Astrocyte (in vitro differentiated cells and primary cell): ENCODE data around the gene PLCG2. TPM values are rescaled to one million over a fixed set of nuclear protein-coding genes. Genes with fewer than 3 reads are reported as not detected.

Source experiments
- DNase-seq: peaks from one replicate; pipeline ENCODE4 v3.0.0-alpha.2; 2010; ENCODE audit warnings: low read depth
- FAIRE-seq: peaks from 2 replicates; lab custom pipeline; 2011; peaks lifted over from hg19 to GRCh38; lab: Jason Lieb, UNC
- H2AFZ ChIP-seq: 2 replicates; pipeline ENCODE4 v1.6.0; 2012; ENCODE audit warnings: low read depth, low read length, inconsistent platforms
- H3K27ac ChIP-seq: 2 replicates; pipeline ENCODE4 v1.5.1; 2011; ENCODE audit warnings: low read depth, low read length, inconsistent platforms
- H3K27me3 ChIP-seq: 2 replicates; pipeline ENCODE4 v1.6.0; 2011; ENCODE audit warnings: low read length, inconsistent platforms; ENCODE audit not compliant: insufficient read depth
- H3K36me3 ChIP-seq: 2 replicates; pipeline ENCODE4 v1.5.1; 2011; ENCODE audit warnings: low read length, inconsistent platforms; ENCODE audit not compliant: insufficient read depth
- H3K4me1 ChIP-seq: 2 replicates; pipeline ENCODE4 v1.5.1; 2011; ENCODE audit warnings: low read length, inconsistent platforms; ENCODE audit not compliant: insufficient read depth
- H3K4me2 ChIP-seq: 2 replicates; pipeline ENCODE4 v1.6.0; 2012; ENCODE audit warnings: low read length, inconsistent platforms
- H3K4me3 ChIP-seq: 2 replicates; pipeline ENCODE4 v1.5.1; 2011; ENCODE audit warnings: low read depth, mild to moderate bottlenecking, low read length, inconsistent platforms; ENCODE audit not compliant: insufficient read depth
- H3K79me2 ChIP-seq: 2 replicates; pipeline ENCODE4 v1.6.0; 2012; ENCODE audit warnings: mild to moderate bottlenecking, low read length, inconsistent platforms; ENCODE audit not compliant: insufficient read depth
- H3K9ac ChIP-seq: 2 replicates; pipeline ENCODE4 v1.6.0; 2012; ENCODE audit warnings: mild to moderate bottlenecking, low read length, inconsistent platforms
- H3K9me3 ChIP-seq: 2 replicates; pipeline ENCODE4 v1.5.1; 2012; ENCODE audit warnings: low read depth, mild to moderate bottlenecking, low read length, inconsistent platforms; ENCODE audit not compliant: insufficient read depth
- H4K20me1 ChIP-seq: 2 replicates; pipeline ENCODE4 v1.6.0; 2012; ENCODE audit warnings: low read length, inconsistent platforms; ENCODE audit not compliant: insufficient read depth
- H3K27ac Mint-ChIP-seq: one replicate; pipeline ENCODE4 v1.8.0; 2021; ENCODE audit warnings: mild to moderate bottlenecking, mixed read lengths; ENCODE audit not compliant: unreplicated experiment
- H3K27me3 Mint-ChIP-seq: one replicate; pipeline ENCODE4 v1.8.0; 2021; ENCODE audit warnings: low read depth, mixed read lengths; ENCODE audit not compliant: unreplicated experiment
- H3K36me3 Mint-ChIP-seq: one replicate; pipeline ENCODE4 v1.8.0; 2021; ENCODE audit warnings: low read depth, mixed read lengths; ENCODE audit not compliant: unreplicated experiment
- H3K4me1 Mint-ChIP-seq: one replicate; pipeline ENCODE4 v1.8.0; 2021; ENCODE audit warnings: low read depth, mixed read lengths; ENCODE audit not compliant: unreplicated experiment
- H3K4me3 Mint-ChIP-seq: one replicate; pipeline ENCODE4 v1.8.0; 2021; ENCODE audit warnings: mild to moderate bottlenecking, moderate library complexity, mixed read lengths; ENCODE audit not compliant: unreplicated experiment
- H3K9me3 Mint-ChIP-seq: one replicate; pipeline ENCODE4 v1.8.0; 2021; ENCODE audit warnings: mild to moderate bottlenecking, mixed read lengths; ENCODE audit not compliant: unreplicated experiment
- EZH2 ChIP-seq: IDR thresholded peaks from 2 replicates; pipeline ENCODE4 v1.6.1; 2012; ENCODE audit warnings: mild to moderate bottlenecking, low read length, inconsistent platforms; ENCODE audit not compliant: insufficient read depth
- total RNA-seq: library from RNA; stranded (reverse); gene quantifications from 2 replicates; pipeline ENCODE4 v1.2.1, GENCODE V29; 2021
- TF ChIP-seq, protein P1 (sequence below): IDR thresholded peaks from 2 replicates; pipeline ENCODE4 v1.5.1; 2011; ENCODE audit warnings: low read depth, mild to moderate bottlenecking, inconsistent platforms, low read length, moderate library complexity; ENCODE audit not compliant: insufficient read depth

PLCG2 gene
- total RNA-seq, 1 donor from 2014 or later: 3.1 TPM

DNA sequence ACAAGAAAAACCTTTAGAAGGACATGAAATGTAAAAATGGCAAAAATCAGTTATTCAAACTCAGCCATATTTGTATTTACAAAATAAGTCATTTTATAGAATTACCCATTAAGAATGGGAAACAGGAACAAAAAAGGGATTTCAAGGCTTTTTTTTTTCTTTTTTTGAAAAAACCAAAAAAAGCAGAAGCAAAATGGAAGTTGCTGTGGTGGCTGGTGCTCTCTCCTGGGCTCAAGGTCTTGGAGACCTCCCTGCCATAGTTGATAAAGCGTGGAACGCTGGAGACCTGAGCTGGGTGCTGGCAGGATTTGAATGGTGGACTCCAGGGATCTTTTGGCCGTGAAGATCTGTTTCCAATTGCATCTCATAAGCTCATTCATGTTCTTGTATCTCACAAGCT, 3.1 kb downstream of the PLCG2 start:
- H3K4me1 ChIP-seq: no peaks in the 10 kb centered on the region
- Mint-ChIP-seq H3K4me3 (no peak overlapping the region), H3K4me1 (peaks cover 13% of the 10 kb centered on the region), H3K27me3 (peaks cover 59% of the 10 kb centered on the region), H3K27ac (no peak overlapping the region), H3K9me3 (peaks cover 2% of the 10 kb centered on the region), H3K36me3 (no peaks in the 10 kb centered on the region)
- no peak overlapping the region for H3K9ac ChIP-seq
- H3K36me3 ChIP-seq: no peaks in the 10 kb centered on the region
- no peak overlapping the region for H3K4me2 ChIP-seq
- no peak overlapping the region for H2AFZ ChIP-seq
- peaks cover 42% of the 10 kb centered on the region for H3K27me3 ChIP-seq
- H3K4me3 ChIP-seq: no peak overlapping the region
- H3K27ac ChIP-seq: no peak overlapping the region
- no peaks in the 10 kb centered on the region for H3K9me3 ChIP-seq
- H4K20me1 ChIP-seq: no peaks in the 10 kb centered on the region
- FAIRE-seq (no peak), DNase-seq (no peak)
- TF ChIP-seq, protein P1, sequence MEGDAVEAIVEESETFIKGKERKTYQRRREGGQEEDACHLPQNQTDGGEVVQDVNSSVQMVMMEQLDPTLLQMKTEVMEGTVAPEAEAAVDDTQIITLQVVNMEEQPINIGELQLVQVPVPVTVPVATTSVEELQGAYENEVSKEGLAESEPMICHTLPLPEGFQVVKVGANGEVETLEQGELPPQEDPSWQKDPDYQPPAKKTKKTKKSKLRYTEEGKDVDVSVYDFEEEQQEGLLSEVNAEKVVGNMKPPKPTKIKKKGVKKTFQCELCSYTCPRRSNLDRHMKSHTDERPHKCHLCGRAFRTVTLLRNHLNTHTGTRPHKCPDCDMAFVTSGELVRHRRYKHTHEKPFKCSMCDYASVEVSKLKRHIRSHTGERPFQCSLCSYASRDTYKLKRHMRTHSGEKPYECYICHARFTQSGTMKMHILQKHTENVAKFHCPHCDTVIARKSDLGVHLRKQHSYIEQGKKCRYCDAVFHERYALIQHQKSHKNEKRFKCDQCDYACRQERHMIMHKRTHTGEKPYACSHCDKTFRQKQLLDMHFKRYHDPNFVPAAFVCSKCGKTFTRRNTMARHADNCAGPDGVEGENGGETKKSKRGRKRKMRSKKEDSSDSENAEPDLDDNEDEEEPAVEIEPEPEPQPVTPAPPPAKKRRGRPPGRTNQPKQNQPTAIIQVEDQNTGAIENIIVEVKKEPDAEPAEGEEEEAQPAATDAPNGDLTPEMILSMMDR: no peak
- TF ChIP-seq EZH2: no peak
- H3K79me2 ChIP-seq: no peaks in the 10 kb centered on the region

DNA sequence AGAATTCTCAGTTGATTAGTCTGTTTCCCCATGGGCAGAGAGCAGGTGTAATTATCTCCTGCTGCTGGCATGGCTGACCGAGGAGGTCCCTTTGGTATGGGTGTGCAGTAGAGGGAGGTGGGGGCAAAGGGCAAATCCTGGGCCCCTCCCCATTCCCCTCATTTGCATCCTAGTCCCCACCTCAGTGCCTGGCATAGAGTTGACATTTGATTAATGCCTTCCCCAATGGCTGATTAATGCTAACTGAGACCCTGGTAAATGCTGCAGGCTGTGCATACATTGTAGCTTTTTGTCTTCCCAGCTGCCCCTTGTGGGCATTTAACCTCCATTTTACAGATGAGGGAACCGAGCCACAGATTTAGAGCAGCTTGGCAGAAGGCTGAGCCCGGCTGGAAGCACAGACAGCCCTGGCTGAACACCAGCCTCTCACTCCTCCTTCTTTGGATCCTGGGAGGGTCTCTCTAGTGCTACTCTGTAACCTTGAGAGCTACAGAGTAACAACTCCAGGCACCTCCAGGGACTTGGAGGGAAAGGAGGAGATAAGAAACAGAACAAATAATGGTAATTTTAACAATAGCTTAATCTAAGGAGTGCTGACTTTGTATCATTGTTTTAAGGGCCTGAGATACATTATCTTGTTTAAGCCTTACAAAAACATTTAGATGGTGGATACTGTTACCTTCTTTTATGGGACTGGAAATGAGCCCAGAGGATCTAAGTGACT, 5.1 kb downstream of the PLCG2 start:
- Histone ChIP-seq H3K9me3 (no peaks in the 10 kb centered on the region), H3K9ac (no peak overlapping the region), H3K27ac (no peak overlapping the region), H3K27me3 (peaks cover 33% of the 10 kb centered on the region), H3K4me2 (no peak overlapping the region), H2AFZ (no peak overlapping the region), H3K4me3 (no peak overlapping the region), H3K4me1 (no peaks in the 10 kb centered on the region), H3K36me3 (no peaks in the 10 kb centered on the region), H4K20me1 (no peaks in the 10 kb centered on the region), H3K79me2 (no peaks in the 10 kb centered on the region)
- FAIRE-seq (no peak), DNase-seq (no peak)
- H3K27ac Mint-ChIP-seq: no peak overlapping the region
- peaks cover 4% of the 10 kb centered on the region for H3K36me3 Mint-ChIP-seq
- H3K4me3 Mint-ChIP-seq: no peak overlapping the region
- peaks cover 51% of the 10 kb centered on the region for H3K27me3 Mint-ChIP-seq
- TF ChIP-seq EZH2: no peak
- TF ChIP-seq, protein P1: no peak
- H3K4me1 Mint-ChIP-seq: peaks cover 13% of the 10 kb centered on the region
- no peaks in the 10 kb centered on the region for H3K9me3 Mint-ChIP-seq
